NCI-H2227 (cell line): ENCODE results near the gene N4BP2.

ENCODE experiments used
- DNase-seq: peaks from one replicate; lab custom pipeline; 2025; ENCODE audit not compliant: unreplicated experiment; lab: John Stamatoyannopoulos, UW

N4BP2 gene

GRCh38 chr4:40205259-40206198 lies 148.9 kb downstream of the N4BP2 start:
- no peak for DNase-seq

DNA sequence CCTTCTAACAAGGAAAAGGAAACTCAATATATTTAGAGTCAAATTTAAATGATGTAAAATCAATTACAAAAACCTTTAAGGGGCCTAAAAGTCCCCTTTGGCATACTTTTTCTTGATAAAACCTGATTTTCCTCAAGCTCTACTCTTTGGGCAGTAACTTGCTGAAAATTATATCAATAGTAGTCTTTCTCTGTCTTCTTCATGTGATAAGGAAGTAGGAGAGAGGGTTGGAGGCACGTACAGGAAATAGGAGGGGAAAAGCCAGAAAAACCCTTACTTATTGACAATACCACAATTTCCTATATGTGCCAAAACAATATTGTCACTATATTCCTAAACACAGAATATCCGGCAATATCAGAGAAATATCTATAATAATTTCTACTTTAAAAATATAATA lies 149.8 kb downstream of the N4BP2 start:
- DNase-seq = no peak
